WTC11 (cell line): Measurements from ENCODE around the gene SANBR. TPM values are rescaled to one million over a fixed set of nuclear protein-coding genes. Genes with fewer than 3 reads are reported as not detected.

Experiments
- ATF1 ChIP-seq: sonication (generic); formaldehyde crosslinking; IDR thresholded peaks from 2 replicates; pipeline ENCODE4 v1.8.1; 2023; ENCODE audit warnings: mild to moderate bottlenecking, moderate library complexity, missing genetic modification reagents
- CREM ChIP-seq: sonication (generic); formaldehyde crosslinking; IDR thresholded peaks from 2 replicates; pipeline ENCODE4 v1.8.1; 2022; ENCODE audit warnings: mild to moderate bottlenecking, missing genetic modification reagents, moderate library complexity
- FOXK1 ChIP-seq: sonication (generic); formaldehyde crosslinking; IDR thresholded peaks from 2 replicates; pipeline ENCODE4 v1.8.0; 2022; ENCODE audit warnings: mild to moderate bottlenecking, moderate library complexity, missing genetic modification reagents
- GABPB1 ChIP-seq: sonication (generic); formaldehyde crosslinking; IDR thresholded peaks from 2 replicates; pipeline ENCODE4 v1.8.1; 2023; ENCODE audit warnings: mild to moderate bottlenecking, missing genetic modification reagents
- JAZF1 ChIP-seq: fragments of 250-450 bp; sonication (Bioruptor Pico); IDR thresholded peaks from 2 replicates; pipeline ENCODE4 v1.9.0; 2021; ENCODE audit warnings: moderate library complexity, mild to moderate bottlenecking, inconsistent platforms
- JUN ChIP-seq: sonication (generic); formaldehyde crosslinking; IDR thresholded peaks from 2 replicates; pipeline ENCODE4 v1.8.0; 2023; ENCODE audit warnings: mild to moderate bottlenecking, missing genetic modification reagents
- MXD4 ChIP-seq: fragments of 250-450 bp; sonication (Bioruptor Pico); IDR thresholded peaks from 2 replicates; pipeline ENCODE4 v1.8.0; 2021; ENCODE audit warnings: mild to moderate bottlenecking, moderate library complexity, borderline replicate concordance
- MYBL2 ChIP-seq: sonication (generic); formaldehyde crosslinking; IDR thresholded peaks from 2 replicates; pipeline ENCODE4 v1.8.1; 2023; ENCODE audit warnings: mild to moderate bottlenecking, moderate library complexity, missing genetic modification reagents
- SOX15 ChIP-seq: fragments of 250-450 bp; sonication (Bioruptor Pico); IDR thresholded peaks from 2 replicates; pipeline ENCODE4 v1.9.0; 2021; ENCODE audit warnings: mild to moderate bottlenecking
- SP1 ChIP-seq: sonication (generic); formaldehyde crosslinking; conservative IDR thresholded peaks from 2 replicates; pipeline ENCODE4 v1.8.1; 2022; ENCODE audit warnings: missing genetic modification reagents
- TEAD1 ChIP-seq: sonication (generic); formaldehyde crosslinking; IDR thresholded peaks from 2 replicates; pipeline ENCODE4 v1.8.0; 2022; ENCODE audit warnings: mild to moderate bottlenecking, missing genetic modification reagents
- TEAD4 ChIP-seq: sonication (generic); formaldehyde crosslinking; IDR thresholded peaks from 2 replicates; pipeline ENCODE4 v1.8.0; 2022; ENCODE audit warnings: mild to moderate bottlenecking, missing genetic modification reagents
- ZNF121 ChIP-seq: sonication (generic); formaldehyde crosslinking; IDR thresholded peaks from 2 replicates; pipeline ENCODE4 v1.8.0; 2023; ENCODE audit warnings: missing genetic modification reagents
- ZNF138 ChIP-seq: sonication (generic); formaldehyde crosslinking; conservative IDR thresholded peaks from 2 replicates; pipeline ENCODE4 v1.8.1; 2022; ENCODE audit warnings: mild to moderate bottlenecking, moderate library complexity, missing genetic modification reagents
- ZNF232 ChIP-seq: sonication (generic); formaldehyde crosslinking; IDR thresholded peaks from 2 replicates; pipeline ENCODE4 v1.8.0; 2022; ENCODE audit warnings: mild to moderate bottlenecking, missing genetic modification reagents
- ZNF263 ChIP-seq: sonication (generic); formaldehyde crosslinking; IDR thresholded peaks from 2 replicates; pipeline ENCODE4 v1.8.1; 2022; ENCODE audit warnings: low read depth, mild to moderate bottlenecking, moderate library complexity, missing genetic modification reagents
- ZNF317 ChIP-seq: sonication (generic); formaldehyde crosslinking; IDR thresholded peaks from 2 replicates; pipeline ENCODE4 v1.8.1; 2023; ENCODE audit warnings: low read depth, mild to moderate bottlenecking, moderate library complexity, missing genetic modification reagents, borderline replicate concordance
- total RNA-seq: library from RNA; stranded (reverse); gene quantifications from 3 replicates; pipeline ENCODE4 v1.2.3, GENCODE V29; 2021
- TF ChIP-seq, protein P1 (sequence below): sonication (generic); formaldehyde crosslinking; IDR thresholded peaks from 2 replicates; pipeline ENCODE4 v1.8.1; 2022; ENCODE audit warnings: low read depth, missing genetic modification reagents, borderline replicate concordance
- TF ChIP-seq, protein P2 (sequence below): sonication (generic); formaldehyde crosslinking; conservative IDR thresholded peaks from 2 replicates; pipeline ENCODE4 v1.8.1; 2022; ENCODE audit warnings: mild to moderate bottlenecking, missing genetic modification reagents
- TF ChIP-seq, protein P3 (sequence below): sonication (generic); formaldehyde crosslinking; IDR thresholded peaks from 2 replicates; pipeline ENCODE4 v1.8.0; 2023; ENCODE audit warnings: missing genetic modification reagents, mild to moderate bottlenecking, borderline replicate concordance
- TF ChIP-seq, protein P4 (sequence below): sonication (generic); formaldehyde crosslinking; IDR thresholded peaks from 2 replicates; pipeline ENCODE4 v1.8.1; 2022; ENCODE audit warnings: low read depth, mild to moderate bottlenecking, moderate library complexity, missing genetic modification reagents, borderline replicate concordance
- TF ChIP-seq, protein P5 (sequence below): sonication (generic); formaldehyde crosslinking; IDR thresholded peaks from 2 replicates; pipeline ENCODE4 v1.8.1; 2022; ENCODE audit warnings: mild to moderate bottlenecking, moderate library complexity, missing genetic modification reagents
- TF ChIP-seq, protein P6 (sequence below): sonication (generic); formaldehyde crosslinking; IDR thresholded peaks from 2 replicates; pipeline ENCODE4 v1.8.1; 2022; ENCODE audit warnings: missing genetic modification reagents, borderline replicate concordance
- TF ChIP-seq, protein P7 (sequence below): sonication (generic); formaldehyde crosslinking; IDR thresholded peaks from 2 replicates; pipeline ENCODE4 v1.8.0; 2022; ENCODE audit warnings: mild to moderate bottlenecking, missing genetic modification reagents
- TF ChIP-seq, protein P8 (sequence below): sonication (generic); formaldehyde crosslinking; IDR thresholded peaks from 2 replicates; pipeline ENCODE4 v1.8.1; 2023; ENCODE audit warnings: mild to moderate bottlenecking, missing genetic modification reagents, moderate library complexity
- TF ChIP-seq, protein P9 (sequence below): fragments of 250-450 bp; sonication (Bioruptor Pico); IDR thresholded peaks from 2 replicates; pipeline ENCODE4 v1.9.0; 2021; ENCODE audit warnings: moderate library complexity, mild to moderate bottlenecking, inconsistent platforms, borderline replicate concordance

Gene SANBR
- total RNA-seq, 1 experiment from 2014 or later: 8.9 TPM

DNA sequence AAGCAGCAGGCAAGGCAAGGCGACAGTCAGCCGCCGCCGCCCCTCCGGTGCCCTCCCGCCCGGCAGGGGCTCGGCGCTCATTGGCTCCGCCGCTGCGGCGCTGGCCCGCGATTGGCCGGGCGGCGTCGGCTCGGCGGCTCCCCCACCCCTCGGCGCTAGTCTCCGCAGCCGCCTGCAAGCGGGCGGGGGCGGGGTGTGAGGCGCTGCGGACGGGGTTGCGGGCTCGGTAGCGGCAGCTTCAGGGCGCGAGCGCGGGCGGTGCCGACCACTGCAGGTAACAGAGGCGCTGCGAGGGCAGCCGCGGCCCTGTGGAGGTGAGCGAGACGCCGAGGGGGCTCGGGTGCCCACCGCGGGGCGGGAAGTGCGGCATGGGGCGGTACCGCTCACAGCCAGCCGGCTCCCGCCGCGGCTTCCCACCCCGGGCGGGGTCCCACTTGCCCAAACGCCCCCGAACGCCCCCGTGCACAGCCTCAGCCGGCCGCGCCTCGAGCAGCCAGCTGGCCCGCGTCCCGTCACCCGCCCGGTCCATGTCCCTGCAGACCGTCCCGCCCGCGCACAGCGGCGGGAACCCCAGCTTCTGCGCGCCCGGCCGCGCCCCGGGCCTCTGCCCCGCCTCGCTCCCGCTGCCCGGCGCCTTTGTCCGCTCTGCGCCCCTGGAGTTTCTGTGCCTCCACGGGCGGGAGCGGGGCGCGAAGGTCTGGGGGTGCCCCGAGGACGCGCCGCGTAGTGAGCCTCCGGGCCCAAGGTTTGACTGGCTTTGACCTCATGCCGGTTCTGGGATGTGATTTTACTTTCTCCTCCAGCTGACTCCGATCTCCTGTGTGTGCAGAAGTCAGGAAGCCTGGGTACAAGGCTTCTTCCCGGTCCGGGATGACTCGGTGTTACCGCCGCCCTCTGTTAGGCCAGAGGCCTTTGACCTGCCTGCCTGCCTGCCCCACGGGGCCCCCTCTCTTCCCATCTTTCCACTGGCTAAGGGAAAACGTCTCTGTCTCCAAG lies at the start of gene SANBR (continued):
- TF ChIP-seq, protein P1, sequence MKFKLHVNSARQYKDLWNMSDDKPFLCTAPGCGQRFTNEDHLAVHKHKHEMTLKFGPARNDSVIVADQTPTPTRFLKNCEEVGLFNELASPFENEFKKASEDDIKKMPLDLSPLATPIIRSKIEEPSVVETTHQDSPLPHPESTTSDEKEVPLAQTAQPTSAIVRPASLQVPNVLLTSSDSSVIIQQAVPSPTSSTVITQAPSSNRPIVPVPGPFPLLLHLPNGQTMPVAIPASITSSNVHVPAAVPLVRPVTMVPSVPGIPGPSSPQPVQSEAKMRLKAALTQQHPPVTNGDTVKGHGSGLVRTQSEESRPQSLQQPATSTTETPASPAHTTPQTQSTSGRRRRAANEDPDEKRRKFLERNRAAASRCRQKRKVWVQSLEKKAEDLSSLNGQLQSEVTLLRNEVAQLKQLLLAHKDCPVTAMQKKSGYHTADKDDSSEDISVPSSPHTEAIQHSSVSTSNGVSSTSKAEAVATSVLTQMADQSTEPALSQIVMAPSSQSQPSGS: no peak
- TF ChIP-seq, protein P2, sequence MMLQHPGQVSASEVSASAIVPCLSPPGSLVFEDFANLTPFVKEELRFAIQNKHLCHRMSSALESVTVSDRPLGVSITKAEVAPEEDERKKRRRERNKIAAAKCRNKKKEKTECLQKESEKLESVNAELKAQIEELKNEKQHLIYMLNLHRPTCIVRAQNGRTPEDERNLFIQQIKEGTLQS: no peak
- TF ChIP-seq ZNF121 (CRISPR knock-in tag) (no peak), ZNF232 (CRISPR knock-in tag) (0 out of 2 replicates have a peak, but pooled peaks have one; percentile 26), TEAD4 (CRISPR knock-in tag) (no peak), SP1 (peak; percentile 84), CREM (CRISPR knock-in tag) (peak; percentile 48), MXD4 (CRISPR knock-in tag) (no peak), ZNF317 (peak; percentile 9; the same call in 1 of the 2 replicates), ATF1 (CRISPR knock-in tag) (no peak), TEAD1 (peak; percentile 65; the same call in 1 of the 2 replicates), FOXK1 (CRISPR knock-in tag) (0 out of 2 replicates have a peak, but pooled peaks have one; percentile 13), JUN (no peak), JAZF1 (CRISPR knock-in tag) (no peak), MYBL2 (peak; percentile 32; the same call in 1 of the 2 replicates), ZNF138 (CRISPR knock-in tag) (no peak), GABPB1 (CRISPR knock-in tag) (peak; percentile 55; the same call in 1 of the 2 replicates), ZNF263 (no peak), SOX15 (CRISPR knock-in tag) (no peak)
- TF ChIP-seq, protein P3, sequence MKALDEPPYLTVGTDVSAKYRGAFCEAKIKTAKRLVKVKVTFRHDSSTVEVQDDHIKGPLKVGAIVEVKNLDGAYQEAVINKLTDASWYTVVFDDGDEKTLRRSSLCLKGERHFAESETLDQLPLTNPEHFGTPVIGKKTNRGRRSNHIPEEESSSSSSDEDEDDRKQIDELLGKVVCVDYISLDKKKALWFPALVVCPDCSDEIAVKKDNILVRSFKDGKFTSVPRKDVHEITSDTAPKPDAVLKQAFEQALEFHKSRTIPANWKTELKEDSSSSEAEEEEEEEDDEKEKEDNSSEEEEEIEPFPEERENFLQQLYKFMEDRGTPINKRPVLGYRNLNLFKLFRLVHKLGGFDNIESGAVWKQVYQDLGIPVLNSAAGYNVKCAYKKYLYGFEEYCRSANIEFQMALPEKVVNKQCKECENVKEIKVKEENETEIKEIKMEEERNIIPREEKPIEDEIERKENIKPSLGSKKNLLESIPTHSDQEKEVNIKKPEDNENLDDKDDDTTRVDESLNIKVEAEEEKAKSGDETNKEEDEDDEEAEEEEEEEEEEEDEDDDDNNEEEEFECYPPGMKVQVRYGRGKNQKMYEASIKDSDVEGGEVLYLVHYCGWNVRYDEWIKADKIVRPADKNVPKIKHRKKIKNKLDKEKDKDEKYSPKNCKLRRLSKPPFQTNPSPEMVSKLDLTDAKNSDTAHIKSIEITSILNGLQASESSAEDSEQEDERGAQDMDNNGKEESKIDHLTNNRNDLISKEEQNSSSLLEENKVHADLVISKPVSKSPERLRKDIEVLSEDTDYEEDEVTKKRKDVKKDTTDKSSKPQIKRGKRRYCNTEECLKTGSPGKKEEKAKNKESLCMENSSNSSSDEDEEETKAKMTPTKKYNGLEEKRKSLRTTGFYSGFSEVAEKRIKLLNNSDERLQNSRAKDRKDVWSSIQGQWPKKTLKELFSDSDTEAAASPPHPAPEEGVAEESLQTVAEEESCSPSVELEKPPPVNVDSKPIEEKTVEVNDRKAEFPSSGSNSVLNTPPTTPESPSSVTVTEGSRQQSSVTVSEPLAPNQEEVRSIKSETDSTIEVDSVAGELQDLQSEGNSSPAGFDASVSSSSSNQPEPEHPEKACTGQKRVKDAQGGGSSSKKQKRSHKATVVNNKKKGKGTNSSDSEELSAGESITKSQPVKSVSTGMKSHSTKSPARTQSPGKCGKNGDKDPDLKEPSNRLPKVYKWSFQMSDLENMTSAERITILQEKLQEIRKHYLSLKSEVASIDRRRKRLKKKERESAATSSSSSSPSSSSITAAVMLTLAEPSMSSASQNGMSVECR (CRISPR knock-in tag): peak; percentile 61
- TF ChIP-seq, protein P4, sequence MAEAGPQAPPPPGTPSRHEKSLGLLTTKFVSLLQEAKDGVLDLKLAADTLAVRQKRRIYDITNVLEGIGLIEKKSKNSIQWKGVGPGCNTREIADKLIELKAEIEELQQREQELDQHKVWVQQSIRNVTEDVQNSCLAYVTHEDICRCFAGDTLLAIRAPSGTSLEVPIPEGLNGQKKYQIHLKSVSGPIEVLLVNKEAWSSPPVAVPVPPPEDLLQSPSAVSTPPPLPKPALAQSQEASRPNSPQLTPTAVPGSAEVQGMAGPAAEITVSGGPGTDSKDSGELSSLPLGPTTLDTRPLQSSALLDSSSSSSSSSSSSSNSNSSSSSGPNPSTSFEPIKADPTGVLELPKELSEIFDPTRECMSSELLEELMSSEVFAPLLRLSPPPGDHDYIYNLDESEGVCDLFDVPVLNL (CRISPR knock-in tag): 0 out of 2 replicates have a peak, but pooled peaks have one; percentile 48
- TF ChIP-seq, protein P5, sequence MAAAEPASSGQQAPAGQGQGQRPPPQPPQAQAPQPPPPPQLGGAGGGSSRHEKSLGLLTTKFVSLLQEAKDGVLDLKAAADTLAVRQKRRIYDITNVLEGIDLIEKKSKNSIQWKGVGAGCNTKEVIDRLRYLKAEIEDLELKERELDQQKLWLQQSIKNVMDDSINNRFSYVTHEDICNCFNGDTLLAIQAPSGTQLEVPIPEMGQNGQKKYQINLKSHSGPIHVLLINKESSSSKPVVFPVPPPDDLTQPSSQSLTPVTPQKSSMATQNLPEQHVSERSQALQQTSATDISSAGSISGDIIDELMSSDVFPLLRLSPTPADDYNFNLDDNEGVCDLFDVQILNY (CRISPR knock-in tag): no peak; the same call in none of the 2 replicates
- TF ChIP-seq, protein P6, sequence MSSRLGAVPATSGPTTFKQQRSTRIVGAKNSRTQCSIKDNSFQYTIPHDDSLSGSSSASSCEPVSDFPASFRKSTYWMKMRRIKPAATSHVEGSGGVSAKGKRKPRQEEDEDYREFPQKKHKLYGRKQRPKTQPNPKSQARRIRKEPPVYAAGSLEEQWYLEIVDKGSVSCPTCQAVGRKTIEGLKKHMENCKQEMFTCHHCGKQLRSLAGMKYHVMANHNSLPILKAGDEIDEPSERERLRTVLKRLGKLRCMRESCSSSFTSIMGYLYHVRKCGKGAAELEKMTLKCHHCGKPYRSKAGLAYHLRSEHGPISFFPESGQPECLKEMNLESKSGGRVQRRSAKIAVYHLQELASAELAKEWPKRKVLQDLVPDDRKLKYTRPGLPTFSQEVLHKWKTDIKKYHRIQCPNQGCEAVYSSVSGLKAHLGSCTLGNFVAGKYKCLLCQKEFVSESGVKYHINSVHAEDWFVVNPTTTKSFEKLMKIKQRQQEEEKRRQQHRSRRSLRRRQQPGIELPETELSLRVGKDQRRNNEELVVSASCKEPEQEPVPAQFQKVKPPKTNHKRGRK (CRISPR knock-in tag): no peak
- TF ChIP-seq, protein P7, sequence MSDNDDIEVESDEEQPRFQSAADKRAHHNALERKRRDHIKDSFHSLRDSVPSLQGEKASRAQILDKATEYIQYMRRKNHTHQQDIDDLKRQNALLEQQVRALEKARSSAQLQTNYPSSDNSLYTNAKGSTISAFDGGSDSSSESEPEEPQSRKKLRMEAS (CRISPR knock-in tag): no peak; the same call in 1 of the 2 replicates
- TF ChIP-seq, protein P8, sequence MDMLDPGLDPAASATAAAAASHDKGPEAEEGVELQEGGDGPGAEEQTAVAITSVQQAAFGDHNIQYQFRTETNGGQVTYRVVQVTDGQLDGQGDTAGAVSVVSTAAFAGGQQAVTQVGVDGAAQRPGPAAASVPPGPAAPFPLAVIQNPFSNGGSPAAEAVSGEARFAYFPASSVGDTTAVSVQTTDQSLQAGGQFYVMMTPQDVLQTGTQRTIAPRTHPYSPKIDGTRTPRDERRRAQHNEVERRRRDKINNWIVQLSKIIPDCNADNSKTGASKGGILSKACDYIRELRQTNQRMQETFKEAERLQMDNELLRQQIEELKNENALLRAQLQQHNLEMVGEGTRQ (CRISPR knock-in tag): no peak
- TF ChIP-seq, protein P9, sequence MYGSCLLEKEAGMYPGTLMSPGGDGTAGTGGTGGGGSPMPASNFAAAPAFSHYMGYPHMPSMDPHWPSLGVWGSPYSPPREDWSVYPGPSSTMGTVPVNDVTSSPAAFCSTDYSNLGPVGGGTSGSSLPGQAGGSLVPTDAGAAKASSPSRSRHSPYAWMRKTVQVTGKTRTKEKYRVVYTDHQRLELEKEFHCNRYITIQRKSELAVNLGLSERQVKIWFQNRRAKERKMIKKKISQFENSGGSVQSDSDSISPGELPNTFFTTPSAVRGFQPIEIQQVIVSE (CRISPR knock-in tag): no peak
